ENCODE measurements around the gene HNRNPC. TPM values are rescaled to one million over a fixed set of nuclear protein-coding genes. Genes with fewer than 3 reads are reported as not detected.
"Not testable (repeated sequence)": the region's sequence is repeated elsewhere in the genome, so short reads cannot be mapped to it uniquely, and the experiment has no call there.

Gene HNRNPC
- total and polyA plus RNA-seq, 2 donors (not counting 1 experiment from before 2014, with no cell fraction given), result 543 to 885 TPM

DNA sequence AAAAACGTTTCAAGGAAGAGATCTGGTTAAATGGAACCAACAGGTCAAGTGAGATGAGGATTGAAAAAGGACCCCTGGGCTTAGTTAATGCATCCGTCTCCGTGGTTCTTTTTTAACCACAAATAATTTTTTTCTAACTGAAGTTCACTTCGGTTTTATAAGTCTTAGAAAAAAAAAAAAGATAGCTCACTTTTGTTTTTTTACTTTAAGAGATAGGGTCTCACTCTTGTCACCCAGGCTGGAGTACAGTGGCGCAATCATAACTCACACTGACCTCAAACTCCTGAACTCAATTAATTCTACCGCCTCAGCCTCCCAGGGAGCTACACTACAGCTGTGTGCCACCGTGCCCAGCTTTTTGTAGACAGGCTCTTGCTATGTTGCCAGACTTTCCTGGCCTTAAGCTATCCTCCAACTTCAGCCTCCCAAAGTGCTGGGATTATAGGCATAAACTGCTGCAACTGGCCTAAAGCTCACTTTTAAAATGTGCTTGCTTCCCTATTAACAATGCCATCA is 11.8 kb downstream of the HNRNPC start:
- no peaks in the 10 kb centered on the region for H3K27me3 ChIP-seq (ENCODE audit: control insufficient read depth, insufficient read depth, low read length)
- H3K9me3 ChIP-seq (ENCODE audit: control insufficient read depth, insufficient read depth, low read depth, low read length), result no peaks in the 10 kb centered on the region
- no peak overlapping the region for H2AFZ ChIP-seq (ENCODE audit: low read length)
- H3K4me1 ChIP-seq (ENCODE audit: control insufficient read depth, extremely low read depth, insufficient read depth, low read length), result peaks cover 23% of the 10 kb centered on the region
- H3K4me3 ChIP-seq (replicated peaks in 1 of 4; ENCODE audit: control extremely low read depth in 1 of 4, insufficient read depth in 1 of 4, low read depth in 3 of 4, low read length in 4 of 4), result no peak overlapping the region
- no peak for TF ChIP-seq EZH2 (IDR thresholded peaks at IDR 0.05; ENCODE audit: low read length, missing control alignments)
- TF ChIP-seq, protein P1, sequence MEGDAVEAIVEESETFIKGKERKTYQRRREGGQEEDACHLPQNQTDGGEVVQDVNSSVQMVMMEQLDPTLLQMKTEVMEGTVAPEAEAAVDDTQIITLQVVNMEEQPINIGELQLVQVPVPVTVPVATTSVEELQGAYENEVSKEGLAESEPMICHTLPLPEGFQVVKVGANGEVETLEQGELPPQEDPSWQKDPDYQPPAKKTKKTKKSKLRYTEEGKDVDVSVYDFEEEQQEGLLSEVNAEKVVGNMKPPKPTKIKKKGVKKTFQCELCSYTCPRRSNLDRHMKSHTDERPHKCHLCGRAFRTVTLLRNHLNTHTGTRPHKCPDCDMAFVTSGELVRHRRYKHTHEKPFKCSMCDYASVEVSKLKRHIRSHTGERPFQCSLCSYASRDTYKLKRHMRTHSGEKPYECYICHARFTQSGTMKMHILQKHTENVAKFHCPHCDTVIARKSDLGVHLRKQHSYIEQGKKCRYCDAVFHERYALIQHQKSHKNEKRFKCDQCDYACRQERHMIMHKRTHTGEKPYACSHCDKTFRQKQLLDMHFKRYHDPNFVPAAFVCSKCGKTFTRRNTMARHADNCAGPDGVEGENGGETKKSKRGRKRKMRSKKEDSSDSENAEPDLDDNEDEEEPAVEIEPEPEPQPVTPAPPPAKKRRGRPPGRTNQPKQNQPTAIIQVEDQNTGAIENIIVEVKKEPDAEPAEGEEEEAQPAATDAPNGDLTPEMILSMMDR (conservative IDR thresholded peaks at IDR 0.05 in 1 of 2, IDR thresholded peaks at IDR 0.05 in 1 of 2; ENCODE audit: low read depth in 1 of 2, low read length in 2 of 2), result no peak
- no peak for DNase-seq (ENCODE audit: low read depth in 2 of 2)
- H4K20me1 ChIP-seq (ENCODE audit: control insufficient read depth, extremely low read depth, insufficient read depth, low read length), result peaks cover 17% of the 10 kb centered on the region
- peaks cover 12% of the 10 kb centered on the region for H3K36me3 ChIP-seq (ENCODE audit: control insufficient read depth, insufficient read depth, low read length)
- no peak overlapping the region for H3K27ac ChIP-seq (ENCODE audit: insufficient read depth, low read length)
- no peak overlapping the region for H3K9ac ChIP-seq (ENCODE audit: insufficient read depth, low read length)
- peaks cover 98% of the 10 kb centered on the region for H3K79me2 ChIP-seq (ENCODE audit: control insufficient read depth, insufficient read depth, low read length)
- H3K4me2 ChIP-seq (ENCODE audit: extremely low read depth, insufficient read depth, low read length), result peak overlapping the region; percentile 11

DNA sequence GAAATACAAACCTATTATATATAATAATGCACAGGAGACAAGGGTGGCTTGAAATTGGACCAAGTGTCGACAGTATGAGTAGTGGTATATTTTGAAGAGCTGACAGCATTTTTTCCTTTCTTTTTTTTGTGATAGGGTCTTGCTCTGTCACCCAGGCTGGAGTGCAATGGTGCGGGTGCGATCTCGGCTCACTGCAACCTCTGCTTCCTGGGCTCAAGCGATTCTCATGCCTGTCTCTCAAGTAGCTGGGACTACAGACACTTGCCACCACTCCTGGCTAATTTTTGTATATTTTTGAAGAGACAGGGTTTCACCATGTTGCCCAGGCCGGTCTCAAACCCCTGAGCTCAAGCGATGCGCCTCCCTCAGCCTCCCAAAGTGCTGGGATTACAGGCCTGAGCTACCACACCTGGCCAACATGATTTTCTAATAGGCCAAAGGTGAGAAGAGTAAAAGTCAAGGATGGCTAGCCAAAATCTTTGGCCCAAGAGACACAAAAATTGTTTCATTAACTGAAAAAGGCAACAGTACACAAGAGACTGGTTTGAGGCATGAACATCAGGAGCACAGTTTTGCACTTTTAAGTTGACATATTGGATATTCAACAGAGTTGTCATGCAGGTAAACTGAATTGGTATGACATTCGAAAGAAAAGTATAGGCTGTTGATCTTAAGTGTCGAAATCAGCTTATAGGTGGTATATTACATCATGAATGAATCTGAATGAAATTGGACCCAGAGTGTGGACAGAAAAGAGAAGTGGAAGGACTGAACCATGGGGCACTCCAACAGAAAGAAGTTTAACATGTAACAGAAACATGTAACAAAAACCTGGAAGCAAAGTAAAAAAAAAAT is 12.5 kb downstream of the HNRNPC start:
- H3K27ac ChIP-seq (ENCODE audit: insufficient read depth, low read length), result no peak overlapping the region
- DNase-seq (ENCODE audit: low read depth in 2 of 2), result no peak
- H4K20me1 ChIP-seq (ENCODE audit: control insufficient read depth, extremely low read depth, insufficient read depth, low read length), result peaks cover 14% of the 10 kb centered on the region
- peaks cover 98% of the 10 kb centered on the region for H3K79me2 ChIP-seq (ENCODE audit: control insufficient read depth, insufficient read depth, low read length)
- peaks cover 22% of the 10 kb centered on the region for H3K4me1 ChIP-seq (ENCODE audit: control insufficient read depth, extremely low read depth, insufficient read depth, low read length)
- H2AFZ ChIP-seq (ENCODE audit: low read length), result no peak overlapping the region
- H3K4me2 ChIP-seq (ENCODE audit: extremely low read depth, insufficient read depth, low read length), result no peak overlapping the region
- TF ChIP-seq, protein P1 (conservative IDR thresholded peaks at IDR 0.05 in 1 of 2, IDR thresholded peaks at IDR 0.05 in 1 of 2; ENCODE audit: low read depth in 1 of 2, low read length in 2 of 2), result no peak
- no peaks in the 10 kb centered on the region for H3K9me3 ChIP-seq (ENCODE audit: control insufficient read depth, insufficient read depth, low read depth, low read length)
- peaks cover 10% of the 10 kb centered on the region for H3K36me3 ChIP-seq (ENCODE audit: control insufficient read depth, insufficient read depth, low read length)
- H3K9ac ChIP-seq (ENCODE audit: insufficient read depth, low read length), result no peak overlapping the region
- H3K4me3 ChIP-seq (replicated peaks in 1 of 4; ENCODE audit: control extremely low read depth in 1 of 4, insufficient read depth in 1 of 4, low read depth in 3 of 4, low read length in 4 of 4), result no peak overlapping the region
- no peaks in the 10 kb centered on the region for H3K27me3 ChIP-seq (ENCODE audit: control insufficient read depth, insufficient read depth, low read length)

DNA sequence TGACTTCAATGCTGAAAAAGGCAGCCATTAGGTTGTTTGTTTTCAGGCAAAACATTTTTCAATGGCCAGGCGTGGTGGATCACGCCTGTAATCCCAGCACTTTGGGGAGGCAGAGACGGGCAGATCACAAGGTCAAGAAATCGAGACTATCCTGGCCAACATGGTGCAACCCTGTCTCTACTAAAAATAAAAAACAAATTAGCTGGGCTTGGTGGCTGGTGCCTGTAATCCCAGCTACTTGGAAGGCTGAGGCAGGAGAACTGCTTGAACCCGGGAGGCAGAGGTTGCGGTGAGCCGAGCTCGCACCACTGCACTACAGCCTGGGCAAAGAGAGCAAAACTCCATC is 13.2 kb downstream of the HNRNPC start:
- H3K36me3 ChIP-seq (ENCODE audit: control insufficient read depth, insufficient read depth, low read length); H3K27ac ChIP-seq (ENCODE audit: insufficient read depth, low read length): not testable (repeated sequence)

More for the DNA sequence above, 13.2 kb downstream of the HNRNPC start:
- Histone ChIP-seq H3K79me2 (ENCODE audit: control insufficient read depth, insufficient read depth, low read length) (peaks cover 98% of the 10 kb centered on the region), H3K4me1 (ENCODE audit: control insufficient read depth, extremely low read depth, insufficient read depth, low read length) (peaks cover 22% of the 10 kb centered on the region)
- H3K9ac ChIP-seq (ENCODE audit: insufficient read depth, low read length); H4K20me1 ChIP-seq (ENCODE audit: control insufficient read depth, extremely low read depth, insufficient read depth, low read length); H3K4me3 ChIP-seq (replicated peaks in 1 of 4; ENCODE audit: control extremely low read depth in 1 of 4, insufficient read depth in 1 of 4, low read depth in 3 of 4, low read length in 4 of 4); H3K9me3 ChIP-seq (ENCODE audit: control insufficient read depth, insufficient read depth, low read depth, low read length); DNase-seq (ENCODE audit: low read depth in 2 of 2); H3K4me2 ChIP-seq (ENCODE audit: extremely low read depth, insufficient read depth, low read length); H3K27me3 ChIP-seq (ENCODE audit: control insufficient read depth, insufficient read depth, low read length); H2AFZ ChIP-seq (ENCODE audit: low read length): not testable (repeated sequence)

All from fibroblast of lung (primary cell).